ENCODE results near the gene IL4R.
A peak's percentile ranks its signal among the peaks of the same experiment; 100 is the strongest.
"Not testable (repeated sequence)": the region's sequence is repeated elsewhere in the genome, so short reads cannot be mapped to it uniquely, and the experiment has no call there.

Gene IL4R

DNA sequence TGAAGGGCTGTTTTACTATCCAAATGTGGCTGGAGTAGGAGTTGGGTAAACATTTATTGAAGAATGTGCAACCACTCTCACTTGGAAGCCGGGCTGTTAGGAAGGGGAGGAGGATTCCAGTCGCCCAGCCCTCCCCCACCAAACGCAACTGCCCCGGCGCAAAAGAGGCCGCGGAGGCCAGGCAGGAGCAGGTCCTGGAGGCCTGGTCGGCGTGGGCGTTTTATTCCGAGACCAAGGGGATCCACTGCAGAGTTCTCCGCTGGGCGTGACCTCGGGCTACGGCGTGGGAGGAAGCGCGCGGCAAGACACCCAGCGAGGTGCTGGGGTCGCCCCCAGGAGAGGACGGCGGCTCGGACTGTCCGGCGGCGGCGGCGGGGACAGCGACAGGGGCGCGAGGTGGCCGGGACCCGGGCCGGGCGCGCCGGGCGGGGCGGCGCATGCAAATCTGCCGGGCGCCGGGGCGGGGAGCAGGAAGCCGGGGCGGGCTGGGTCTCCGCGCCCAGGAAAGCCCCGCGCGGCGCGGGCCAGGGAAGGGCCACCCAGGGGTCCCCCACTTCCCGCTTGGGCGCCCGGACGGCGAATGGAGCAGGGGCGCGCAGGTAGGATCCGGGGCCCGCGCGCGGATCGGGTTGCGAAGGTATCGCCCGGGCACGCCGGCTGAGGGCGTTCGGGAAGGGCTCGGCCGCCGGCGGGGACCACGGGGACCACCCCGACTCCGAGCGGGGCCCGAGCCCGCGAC is at the start of gene IL4R:
Gene IL4R, plus strand, starts transcription at position 553 of the 739 bp plus-strand sequence. CDS start 26,230 bp downstream, outside the sequence.
- peak; percentile 80 for DNase-seq (ENCODE audit: low read depth)

DNA sequence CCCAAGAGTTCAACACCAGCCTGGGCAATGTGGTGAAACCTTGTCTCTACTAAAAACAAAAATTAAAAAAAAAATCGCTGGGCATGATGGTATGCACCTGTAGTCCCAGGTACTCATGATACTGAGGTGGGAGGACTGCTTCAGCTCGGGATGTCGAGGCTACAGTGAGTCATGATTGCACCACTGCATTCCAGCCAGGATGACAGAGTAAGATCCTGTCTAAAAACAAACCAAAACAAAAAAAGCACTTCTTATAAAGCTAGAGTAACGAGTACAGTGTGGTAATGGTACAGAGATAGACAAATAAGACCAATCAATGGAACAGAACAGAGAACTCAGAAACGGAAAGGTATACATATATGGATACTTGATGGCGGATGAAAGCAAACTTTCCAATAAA is 49.6 kb upstream of the IL4R start:
- DNase-seq (ENCODE audit: low read depth) = peak; percentile 53

- no peak for DNase-seq (ENCODE audit: low read depth)
Measured at GRCh38 chr16:27265982-27266381, 47.8 kb upstream of the IL4R start.

GRCh38 chr16:27267037-27267677 is 46.6 kb upstream of the IL4R start:
- no peak for DNase-seq (ENCODE audit: low read depth)

- peak; percentile 96 for DNase-seq (ENCODE audit: low read depth)
Measured at GRCh38 chr16:27268376-27269299, 45.1 kb upstream of the IL4R start, which contains the start of gene NSMCE1. Gene NSMCE1, minus strand, starts transcription at chr16:27268772. Its CDS starts 11,202 bp downstream, at chr16:27257570.

DNA sequence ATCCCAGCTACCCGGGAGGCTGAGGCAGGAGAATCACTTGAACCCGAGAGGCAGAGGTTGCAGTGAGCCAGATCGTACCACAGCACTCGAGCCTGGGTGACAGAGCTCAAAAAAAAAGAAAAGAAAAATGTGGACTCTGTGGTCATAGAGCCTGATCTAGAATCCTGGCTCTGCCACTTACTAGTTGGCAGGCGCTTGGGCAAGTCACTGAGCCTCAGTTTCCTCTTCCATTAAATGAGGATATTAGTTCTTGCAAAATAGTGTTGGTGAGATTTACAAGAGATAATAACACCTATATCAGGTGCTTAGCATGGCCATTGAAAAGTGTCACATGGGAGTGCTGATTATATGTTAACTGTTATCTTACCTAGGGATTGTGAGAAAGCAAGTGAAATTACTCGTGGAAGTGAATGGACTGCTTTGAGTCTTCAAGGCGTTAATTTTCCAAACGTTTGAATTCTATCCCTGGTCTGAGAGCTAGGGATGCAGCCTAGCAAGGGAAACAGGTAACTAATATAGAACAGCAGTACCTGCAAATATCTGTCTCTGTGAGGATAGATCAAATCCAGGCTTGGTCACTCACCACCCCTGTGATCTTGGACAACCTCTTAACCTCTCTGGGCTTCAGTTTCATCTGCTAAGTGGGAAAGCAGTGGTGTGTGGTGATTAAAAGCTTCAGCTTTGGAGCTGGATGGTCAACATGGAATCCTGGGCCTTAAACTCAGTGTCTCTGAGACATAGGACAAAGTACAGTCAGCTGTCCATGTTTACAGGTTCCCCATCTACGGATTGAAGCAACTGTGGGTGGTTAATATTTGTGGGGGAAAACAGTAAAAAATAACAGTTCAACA is 44.2 kb upstream of the IL4R start:
- DNase-seq (ENCODE audit: low read depth) = no peak

DNA sequence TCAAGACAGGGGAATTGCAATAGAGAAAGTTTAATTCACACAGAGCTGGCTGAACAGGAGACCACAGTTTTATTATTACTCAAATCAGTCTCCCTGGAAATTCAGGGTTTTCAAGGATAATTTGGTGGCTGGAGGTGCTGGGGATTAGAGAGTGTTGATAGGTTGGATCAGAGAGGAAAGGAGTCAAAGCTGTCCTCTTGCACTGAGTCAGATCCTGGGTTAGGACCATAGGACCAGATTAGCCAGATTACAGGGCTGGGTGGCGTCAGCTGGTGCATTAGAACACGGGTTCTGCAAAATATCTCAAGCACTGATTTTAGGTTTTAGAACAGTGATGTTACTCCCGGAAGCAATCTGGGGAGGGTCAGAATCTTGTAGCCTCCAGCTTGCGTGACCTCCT is 43.4 kb upstream of the IL4R start:
- DNase-seq (ENCODE audit: low read depth) = no peak

DNA sequence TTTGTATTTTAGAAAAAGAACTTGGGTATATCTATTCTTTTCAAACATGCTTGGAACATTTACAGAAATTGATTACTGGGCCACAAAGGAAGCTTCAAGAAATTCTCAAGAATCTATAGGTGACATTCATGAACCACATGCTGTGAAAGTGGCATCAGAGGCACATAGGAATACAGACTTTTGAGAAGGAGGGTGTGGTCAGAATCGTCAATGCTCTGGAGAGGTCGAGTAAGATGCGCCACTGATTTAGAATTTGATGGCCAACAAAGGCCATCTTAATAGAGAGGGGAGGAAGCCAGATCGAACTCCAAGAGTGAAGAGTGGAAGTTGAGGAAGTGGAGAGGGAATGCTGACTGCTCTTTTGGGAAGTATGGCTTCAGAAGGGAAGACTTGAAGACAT is 41.7 kb upstream of the IL4R start:
- no peak for DNase-seq (ENCODE audit: low read depth)

DNA sequence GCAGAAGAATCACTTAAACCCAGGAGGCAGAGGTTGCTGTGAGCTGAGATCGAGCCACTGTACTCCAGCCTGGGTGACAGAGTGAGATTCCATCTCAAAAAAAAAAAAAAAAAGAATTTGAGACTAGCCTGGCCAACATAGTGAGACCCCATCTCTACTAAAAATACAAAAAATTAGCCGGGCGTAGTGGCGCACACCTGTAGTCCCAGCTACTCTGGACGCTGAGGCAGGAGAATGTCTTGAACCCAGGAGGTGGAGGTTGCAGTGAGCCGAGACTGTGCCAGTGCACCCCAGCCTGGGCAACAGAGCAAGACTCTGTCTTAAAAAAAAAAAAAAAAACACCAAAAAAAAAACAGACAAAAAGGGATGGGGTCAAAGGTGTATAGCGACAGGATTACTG is 41.1 kb upstream of the IL4R start:
- DNase-seq (ENCODE audit: low read depth) = not testable (repeated sequence)

DNA sequence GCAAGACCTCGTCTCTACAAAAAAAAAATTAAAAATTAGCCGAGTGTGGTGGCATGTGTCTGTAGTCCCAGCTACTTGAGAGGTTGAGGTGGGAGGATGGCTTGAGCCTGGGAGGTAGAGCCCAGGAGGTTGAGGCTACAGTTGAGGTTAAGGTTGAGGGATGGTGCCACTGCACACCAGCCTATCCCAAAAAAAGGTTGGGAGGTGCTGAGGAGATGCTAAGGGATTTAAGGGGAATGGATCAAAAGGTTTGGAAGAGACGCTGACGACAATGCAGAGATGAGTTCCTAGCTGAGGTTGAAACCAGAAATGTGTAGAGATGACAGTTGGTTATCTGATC is 40.5 kb upstream of the IL4R start:
- no peak for DNase-seq (ENCODE audit: low read depth)

- no peak for DNase-seq (ENCODE audit: low read depth)
Measured at GRCh38 chr16:27273670-27274423, 39.9 kb upstream of the IL4R start.

- DNase-seq (ENCODE audit: low read depth) = not testable (repeated sequence)
Measured at GRCh38 chr16:27274424-27274874, 39.3 kb upstream of the IL4R start.

- no peak for DNase-seq (ENCODE audit: low read depth)
Measured at GRCh38 chr16:27275394-27275793, 38.4 kb upstream of the IL4R start.

- no peak for DNase-seq (ENCODE audit: low read depth)
Measured at GRCh38 chr16:27281243-27281642, 32.5 kb upstream of the IL4R start.

GRCh38 chr16:27284865-27285675 is 28.7 kb upstream of the IL4R start:
- DNase-seq (ENCODE audit: low read depth) = no peak

DNA sequence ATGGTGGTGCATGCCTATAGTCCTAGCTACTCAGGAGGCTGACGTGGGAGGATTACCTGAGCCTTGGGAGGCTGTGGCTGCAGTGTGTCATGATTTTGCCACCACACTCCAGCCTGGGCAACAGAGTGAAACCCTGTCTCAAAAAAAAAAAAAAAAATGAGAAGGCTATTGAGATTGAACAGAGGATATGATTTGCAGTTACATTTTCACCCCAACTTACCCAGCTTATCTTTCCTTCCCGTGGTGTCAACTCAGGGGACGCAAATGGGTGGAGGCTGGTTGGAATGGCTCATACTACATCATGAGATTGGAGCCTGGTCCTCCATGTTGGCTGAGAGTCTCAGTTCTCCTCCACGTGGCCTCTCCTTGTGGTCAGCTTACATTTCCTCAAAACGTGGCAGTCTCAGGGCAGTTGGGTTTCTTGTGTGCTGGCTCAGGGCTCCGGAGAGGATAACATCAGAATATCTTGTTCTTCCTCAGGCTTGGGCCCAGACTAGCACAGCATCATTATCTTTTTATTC is 28.0 kb upstream of the IL4R start:
- DNase-seq (ENCODE audit: low read depth) = no peak

DNA sequence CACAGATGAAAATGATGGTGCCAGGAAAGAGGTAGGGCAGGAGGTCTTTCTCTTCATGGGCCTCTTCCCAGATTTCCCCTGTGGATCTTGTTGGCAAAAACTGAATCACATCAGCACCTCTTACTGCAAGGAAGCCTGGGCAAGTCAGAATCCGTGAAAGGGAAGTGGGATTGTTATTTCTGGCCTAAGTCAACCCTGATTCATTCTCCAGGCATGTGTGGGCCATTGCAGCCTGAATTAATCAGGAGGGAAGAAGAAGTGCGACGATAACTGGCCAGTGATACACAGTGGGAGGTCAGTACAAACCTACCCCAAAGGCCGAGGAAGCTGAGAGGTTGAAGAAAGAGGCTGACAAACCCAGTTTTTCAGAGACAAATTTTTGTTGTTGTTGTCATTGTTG is 27.3 kb upstream of the IL4R start:
- peak; percentile 86 for DNase-seq (ENCODE audit: low read depth)

- no peak for DNase-seq (ENCODE audit: low read depth)
Measured at GRCh38 chr16:27287051-27287811, 26.5 kb upstream of the IL4R start.

GRCh38 chr16:27287887-27288286 is 25.9 kb upstream of the IL4R start:
- no peak for DNase-seq (ENCODE audit: low read depth)
